ACC112 (cell line): ENCODE data around the gene RPUSD4.
A peak's percentile ranks its signal among the peaks of the same experiment; 100 is the strongest.
"Not testable (repeated sequence)": the region's sequence is repeated elsewhere in the genome, so short reads cannot be mapped to it uniquely, and the experiment has no call there.

Experiments used
- H2AFZ ChIP-seq: fragments of 200-600 bp; sonication (generic); one replicate; pipeline ENCODE4 v1.6.0; 2017; ENCODE audit warnings: antibody characterized with exemption, low read length; ENCODE audit not compliant: unreplicated experiment
- H3K27ac ChIP-seq: fragments of 200-600 bp; sonication (generic); 2 replicates; pipeline ENCODE4 v1.5.1; 2014; ENCODE audit warnings: low read depth, mild to moderate bottlenecking, antibody characterized with exemption, low read length, moderate library complexity
- H3K27me3 ChIP-seq: fragments of 200-600 bp; sonication (generic); 2 replicates; pipeline ENCODE4 v1.6.1; 2014; ENCODE audit warnings: mild to moderate bottlenecking, antibody characterized with exemption, low read length, moderate library complexity, mixed read lengths; ENCODE audit not compliant: insufficient read depth
- H3K36me3 ChIP-seq: fragments of 200-600 bp; sonication (generic); 2 replicates; pipeline ENCODE4 v1.6.1; 2016; ENCODE audit warnings: mild to moderate bottlenecking, antibody characterized with exemption, low read length, moderate library complexity, mixed read lengths; ENCODE audit not compliant: insufficient read depth
- H3K4me1 ChIP-seq: fragments of 200-600 bp; sonication (generic); one replicate; pipeline ENCODE4 v1.6.1; 2016; ENCODE audit warnings: low read length, mixed read lengths; ENCODE audit not compliant: insufficient read depth, unreplicated experiment, control insufficient read depth
- H3K4me3 ChIP-seq: fragments of 200-600 bp; sonication (generic); 2 replicates; pipeline ENCODE4 v1.5.1; 2014; ENCODE audit warnings: mild to moderate bottlenecking, low read depth, low read length
- H3K79me2 ChIP-seq: fragments of 200-600 bp; sonication (generic); one replicate; pipeline ENCODE4 v1.6.0; 2016; ENCODE audit warnings: low read length; ENCODE audit not compliant: control insufficient read depth, unreplicated experiment, insufficient read depth

The RPUSD4 gene, protein sequence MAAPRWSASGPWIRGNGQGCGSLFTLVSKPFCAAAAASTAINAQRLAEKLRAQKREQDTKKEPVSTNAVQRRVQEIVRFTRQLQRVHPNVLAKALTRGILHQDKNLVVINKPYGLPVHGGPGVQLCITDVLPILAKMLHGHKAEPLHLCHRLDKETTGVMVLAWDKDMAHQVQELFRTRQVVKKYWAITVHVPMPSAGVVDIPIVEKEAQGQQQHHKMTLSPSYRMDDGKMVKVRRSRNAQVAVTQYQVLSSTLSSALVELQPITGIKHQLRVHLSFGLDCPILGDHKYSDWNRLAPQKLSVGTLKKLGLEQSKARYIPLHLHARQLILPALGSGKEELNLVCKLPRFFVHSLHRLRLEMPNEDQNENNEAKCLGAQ

GRCh38 chr11:126211236-126212088, at the start of gene RPUSD4, which contains the start of gene FAM118B:
TSS of gene RPUSD4 (minus strand) at chr11:126211650. CDS start at chr11:126211638, 12 bp downstream.
TSS of gene FAM118B (plus strand) at chr11:126211782. CDS start at chr11:126235002, 23,220 bp downstream.
- Histone ChIP-seq H3K27ac (peak within 1 kb of the TSS; percentile 26; the same call in 1 of the 2 replicates), H3K27me3 (no peaks in the 10 kb centered on the region), H3K4me3 (peak within 1 kb of the TSS; percentile 89), H3K36me3 (no peaks in the 10 kb centered on the region; the same call in 1 of the 2 replicates), H3K4me1 (peaks cover 9% of the 10 kb centered on the region), H3K79me2 (peaks cover 57% of the 10 kb centered on the region), H2AFZ (peak within 1 kb of the TSS; percentile 86)

GRCh38 chr11:126257764-126258163, 46.3 kb upstream of the RPUSD4 start:
- peaks cover 28% of the 10 kb centered on the region for H3K36me3 ChIP-seq
- no peak overlapping the region for H3K4me3 ChIP-seq
- no peaks in the 10 kb centered on the region for H3K27me3 ChIP-seq
- peaks cover 10% of the 10 kb centered on the region for H3K4me1 ChIP-seq
- no peaks in the 10 kb centered on the region for H3K79me2 ChIP-seq
- no peak overlapping the region for H3K27ac ChIP-seq
- H2AFZ ChIP-seq: no peak overlapping the region

- H3K4me3 ChIP-seq: no peak overlapping the region
- no peaks in the 10 kb centered on the region for H3K27me3 ChIP-seq
- H3K4me1 ChIP-seq: peaks cover 10% of the 10 kb centered on the region
- H3K27ac ChIP-seq: no peak overlapping the region
- H2AFZ ChIP-seq: no peak overlapping the region
- H3K79me2 ChIP-seq: no peaks in the 10 kb centered on the region
- H3K36me3 ChIP-seq: peaks cover 24% of the 10 kb centered on the region
Observed at GRCh38 chr11:126257144-126257543, 45.7 kb upstream of the RPUSD4 start.

- H3K36me3 ChIP-seq: peaks cover 20% of the 10 kb centered on the region
- H3K4me1 ChIP-seq: peaks cover 10% of the 10 kb centered on the region
- H3K27ac ChIP-seq: no peak overlapping the region
- no peak overlapping the region for H2AFZ ChIP-seq
- H3K27me3 ChIP-seq: no peaks in the 10 kb centered on the region
- H3K4me3 ChIP-seq: no peak overlapping the region
- no peaks in the 10 kb centered on the region for H3K79me2 ChIP-seq
Observed at GRCh38 chr11:126256216-126256615, 44.8 kb upstream of the RPUSD4 start.

- H3K4me1 ChIP-seq: peaks cover 10% of the 10 kb centered on the region
- not testable (repeated sequence) for H3K27ac ChIP-seq, H2AFZ ChIP-seq, H3K79me2 ChIP-seq, H3K4me3 ChIP-seq, H3K27me3 ChIP-seq
- peaks cover 20% of the 10 kb centered on the region for H3K36me3 ChIP-seq
Observed at GRCh38 chr11:126255507-126255906, 44.1 kb upstream of the RPUSD4 start.

- H3K27me3 ChIP-seq: no peaks in the 10 kb centered on the region
- no peak overlapping the region for H2AFZ ChIP-seq
- no peaks in the 10 kb centered on the region for H3K79me2 ChIP-seq
- no peak overlapping the region for H3K4me3 ChIP-seq
- peaks cover 20% of the 10 kb centered on the region for H3K36me3 ChIP-seq
- H3K27ac ChIP-seq: no peak overlapping the region
- H3K4me1 ChIP-seq: peaks cover 10% of the 10 kb centered on the region
Observed at GRCh38 chr11:126254819-126255218, 43.4 kb upstream of the RPUSD4 start.

- Histone ChIP-seq H3K36me3 (peaks cover 20% of the 10 kb centered on the region), H3K4me1 (peaks cover 10% of the 10 kb centered on the region), H3K27me3 (no peaks in the 10 kb centered on the region)
Observed at GRCh38 chr11:126253265-126253664, 41.8 kb upstream of the RPUSD4 start.

DNA sequence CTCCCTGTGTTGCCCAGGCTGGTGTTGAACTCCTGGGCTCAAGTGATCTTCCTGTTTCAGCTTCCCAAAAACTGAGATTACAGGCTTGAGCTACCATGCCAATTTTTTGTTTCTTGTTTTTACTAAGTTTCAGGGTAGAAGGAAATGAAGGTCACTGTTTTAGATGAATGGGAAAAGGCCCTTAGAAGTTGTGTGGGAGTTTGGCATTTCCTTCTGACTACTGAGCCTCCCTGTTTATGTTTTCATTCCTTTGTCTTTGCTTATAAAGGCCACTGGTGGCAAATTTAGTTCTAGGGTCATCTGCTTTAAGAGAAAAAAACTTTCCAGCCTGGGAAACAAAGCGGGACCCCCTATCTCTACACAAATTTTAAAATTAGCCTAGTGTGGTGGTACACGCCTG, 35.2 kb upstream of the RPUSD4 start:
- no peaks in the 10 kb centered on the region for H3K27me3 ChIP-seq
- peaks cover 9% of the 10 kb centered on the region for H3K4me1 ChIP-seq
- peak overlapping the region; percentile 22; the same call in 1 of the 2 replicates for H3K27ac ChIP-seq
- no peaks in the 10 kb centered on the region for H3K79me2 ChIP-seq
- H2AFZ ChIP-seq: no peak overlapping the region
- no peak overlapping the region for H3K4me3 ChIP-seq
- peaks cover 16% of the 10 kb centered on the region for H3K36me3 ChIP-seq

More at GRCh38 chr11:126253265-126253664, 41.8 kb upstream of the RPUSD4 start:
- no peaks in the 10 kb centered on the region for H3K79me2 ChIP-seq
- H2AFZ ChIP-seq: no peak overlapping the region
- H3K4me3 ChIP-seq: no peak overlapping the region
- no peak overlapping the region for H3K27ac ChIP-seq

GRCh38 chr11:126233391-126233790, 21.9 kb upstream of the RPUSD4 start:
- Histone ChIP-seq H3K79me2 (peaks cover 4% of the 10 kb centered on the region), H3K36me3 (no peaks in the 10 kb centered on the region), H3K27me3 (no peaks in the 10 kb centered on the region), H3K4me1 (peaks cover 18% of the 10 kb centered on the region), H3K27ac (no peak overlapping the region), H2AFZ (no peak overlapping the region), H3K4me3 (no peak overlapping the region)

DNA sequence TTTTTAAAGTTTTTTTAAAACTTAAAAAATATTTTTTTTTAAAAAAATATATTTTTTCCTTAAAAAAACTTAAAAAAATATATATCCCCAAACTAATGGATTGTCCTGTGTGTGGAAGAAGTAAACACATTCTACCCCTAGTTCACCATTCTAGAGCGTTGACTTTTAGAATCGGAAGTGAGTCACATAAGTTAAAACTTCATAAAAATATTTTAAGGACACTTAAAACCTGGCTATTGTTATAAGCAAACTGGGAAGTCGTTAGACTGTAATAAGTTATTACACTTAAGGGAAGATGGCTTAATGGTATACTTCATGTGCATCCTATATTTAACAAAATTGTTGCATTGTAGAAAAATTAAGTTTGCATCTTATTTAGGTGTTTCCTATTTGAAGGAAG, 21.2 kb upstream of the RPUSD4 start:
- no peak overlapping the region for H3K4me3 ChIP-seq
- H2AFZ ChIP-seq: no peak overlapping the region
- no peak overlapping the region for H3K27ac ChIP-seq
- peaks cover 4% of the 10 kb centered on the region for H3K79me2 ChIP-seq
- no peaks in the 10 kb centered on the region for H3K27me3 ChIP-seq
- H3K4me1 ChIP-seq: peaks cover 18% of the 10 kb centered on the region
- no peaks in the 10 kb centered on the region for H3K36me3 ChIP-seq
